GM12878 (cell line): ENCODE results near the gene C19orf38. TPM values are rescaled to one million over a fixed set of nuclear protein-coding genes. Genes with fewer than 3 reads are reported as not detected.
A peak's percentile ranks its signal among the peaks of the same experiment; 100 is the strongest.

Source experiments
- ATAC-seq: fragments of 200-7000 bp; cut with Tn5 transposase; 3 replicates; pipeline ENCODE4 v1.9.1; 2020; ENCODE audit warnings: mild to moderate bottlenecking, moderate library complexity
- BruUV-seq: library from RNA; stranded (reverse); fragments of 400-500 nt; replicated peaks from 2 replicates; lab custom pipeline; 2021; lab: Mats Ljungman, UMichigan
- CTCF ChIA-PET: fragments of 300-600 bp; sonication (Branson Sonifier 250); formaldehyde crosslinking; extraction: SDS; loops from one replicate; lab custom pipeline; 2021; ENCODE audit warnings: inconsistent platforms; lab: Yijun Ruan, JAX
- POLR2A ChIA-PET: fragments of 350-600 bp; formaldehyde crosslinking; extraction: SDS; loops from one replicate; lab custom pipeline; 2021; ENCODE audit warnings: inconsistent platforms; lab: Charles Lee
- RAD21 ChIA-PET: fragments of 300-600 bp; sonication (Branson Sonifier 250); formaldehyde crosslinking; loops from one replicate; lab custom pipeline; 2023; ENCODE audit warnings: antibody characterized with exemption; ENCODE audit not compliant: unreplicated experiment; lab: Charles Lee
- SMC1A ChIA-PET: fragments of 300-600 bp; sonication (Branson Sonifier 250); formaldehyde crosslinking; loops from one replicate; lab custom pipeline; 2023; ENCODE audit not compliant: unreplicated experiment, uncharacterized antibody; lab: Charles Lee
- DNase-seq: peaks from one replicate; pipeline ENCODE4 v3.0.0-alpha.2; 2011; ENCODE audit warnings: low read depth, low spot score
- FAIRE-seq: peaks from 3 replicates; lab custom pipeline; 2011; peaks lifted over from hg19 to GRCh38; lab: Jason Lieb, UNC
- H2AFZ ChIP-seq: 2 replicates; pipeline ENCODE4 v1.6.0; 2011; ENCODE audit warnings: low read depth, low read length, control low read depth; ENCODE audit not compliant: control insufficient read depth
- H3K27ac ChIP-seq: 2 replicates; pipeline ENCODE4 v1.5.1; 2011; ENCODE audit warnings: control low read depth; ENCODE audit not compliant: control insufficient read depth, insufficient read depth
- H3K27me3 ChIP-seq, 2 experiments: replicated peaks in 1 of 2; 2 replicates each; pipeline versions ENCODE4 v1.6.0 to v1.6.1; 2011; ENCODE audit warnings: low read length in 1 of 2; ENCODE audit not compliant: control insufficient read depth in 2 of 2, insufficient read depth in 2 of 2
- H3K36me3 ChIP-seq, 2 experiments: 2 replicates each; pipeline ENCODE4 v1.5.1; 2011; ENCODE audit warnings: low read length in 1 of 2; ENCODE audit not compliant: control insufficient read depth in 2 of 2, insufficient read depth in 2 of 2
- H3K4me1 ChIP-seq: 2 replicates; pipeline ENCODE4 v1.6.1; 2011; ENCODE audit warnings: mild to moderate bottlenecking, low read length, moderate library complexity, mixed read lengths; ENCODE audit not compliant: control insufficient read depth, insufficient read depth
- H3K4me2 ChIP-seq: 2 replicates; pipeline ENCODE4 v1.6.0; 2011; ENCODE audit warnings: control low read depth; ENCODE audit not compliant: control insufficient read depth, insufficient read depth
- H3K4me3 ChIP-seq: fragments of 200-600 bp; sonication (generic); 2 replicates; pipeline ENCODE4 v1.5.1; 2016
- H3K79me2 ChIP-seq: 2 replicates; pipeline ENCODE4 v1.6.0; 2011; ENCODE audit warnings: low read length; ENCODE audit not compliant: control insufficient read depth, insufficient read depth
- H3K9ac ChIP-seq: 2 replicates; pipeline ENCODE4 v1.8.0; 2011; ENCODE audit warnings: low read length, control low read depth, mixed read lengths; ENCODE audit not compliant: control insufficient read depth, insufficient read depth
- H3K9me3 ChIP-seq: replicated peaks from 3 replicates; pipeline ENCODE4 v1.5.1; 2011; ENCODE audit warnings: mild to moderate bottlenecking, low read length; ENCODE audit not compliant: control insufficient read depth, insufficient read depth
- H4K20me1 ChIP-seq: 2 replicates; pipeline ENCODE4 v1.6.0; 2011; ENCODE audit not compliant: control insufficient read depth, insufficient read depth
- ATF7 ChIP-seq: fragments of 450-650 bp; IDR thresholded peaks from 2 replicates; pipeline ENCODE4 v1.6.1; 2016; ENCODE audit warnings: low read depth, mild to moderate bottlenecking
- HDAC2 ChIP-seq: fragments of 200-600 bp; sonication (generic); IDR thresholded peaks from 2 replicates; pipeline ENCODE4 v1.6.1; 2017
- MEF2B ChIP-seq: fragments of 450-650 bp; IDR thresholded peaks from 2 replicates; pipeline ENCODE4 v1.6.1; 2018; ENCODE audit warnings: mild to moderate bottlenecking, moderate library complexity; ENCODE audit not compliant: partially characterized antibody, poor library complexity, severe bottlenecking
- NR2C1 ChIP-seq: fragments of 450-650 bp; IDR thresholded peaks from 2 replicates; pipeline ENCODE4 v1.6.1; 2017; ENCODE audit warnings: antibody characterized with exemption, mild to moderate bottlenecking, moderate library complexity
- TAF1 ChIP-seq: IDR thresholded peaks from 2 replicates; pipeline ENCODE4 v1.6.1; 2011; ENCODE audit warnings: mild to moderate bottlenecking, low read depth, low read length, borderline replicate concordance
- WGBS: methylation state at CpG from one replicate; pipeline ENCODE4 v1.1.6; 2016; ENCODE audit warnings: low lambda C conversion rate; ENCODE audit not compliant: insufficient replicate concordance, insufficient coverage; ENCODE audit errors: missing lambda C conversion rate; 5-methylcytosine and 5-hydroxymethylcytosine counted together
- in situ Hi-C: fragments of 300-500 bp; cut with MboI; formaldehyde crosslinking; loops from 9 replicates; pipeline ENCODE4 v1.14.3; 2018; ENCODE audit warnings: mixed read lengths
- intact Hi-C: fragments of 100-400 bp; cut with micrococcal nuclease; formaldehyde crosslinking; loops from one replicate; pipeline ENCODE4 v1.14.2; 2022; ENCODE audit not compliant: unreplicated experiment
- polyA plus RNA-seq, 11 experiments: library from polyadenylated mRNA; depleted of rRNA in 4 of 11; unstranded in 6 of 11; stranded (reverse) in 5 of 11; fragments of >200 nt; fragmentation: Nextera tagmentation in 4 of 11; fragmentation: Illumina TruSeq in 1 of 11; extraction: Ambion mirVana in 4 of 11; extraction: Trizol in 1 of 11; gene quantifications; 1 replicate in 1 of 11; 2 replicates in 10 of 11; pipeline versions ENCODE4 v1.2.1 to v1.2.3, GENCODE V29; 2011 to 2016; ENCODE audit warnings: inconsistent platforms in 2 of 11, missing spikeins in 2 of 11, low read depth in 1 of 11
- total RNA-seq, 4 experiments: library from RNA; depleted of rRNA in 3 of 4; stranded (reverse); fragments of >200 nt in 3 of 4; fragmentation: Illumina TruSeq in 1 of 4; extraction: Trizol in 1 of 4; gene quantifications; 2 replicates each; pipeline versions ENCODE4 v1.2.1 to v1.2.3, GENCODE V29; 2013 to 2021
- TF ChIP-seq, protein P1 (sequence below): fragments of 450-650 bp; IDR thresholded peaks from 2 replicates; pipeline ENCODE4 v1.6.1; 2017; ENCODE audit warnings: antibody characterized with exemption, mild to moderate bottlenecking, moderate library complexity
- TF ChIP-seq, protein P2 (sequence below): fragments of 150-350 bp; IDR thresholded peaks from 2 replicates; pipeline ENCODE4 v1.6.1; 2016; ENCODE audit warnings: low read depth, low read length

Gene C19orf38
- total and polyA plus RNA-seq, 10 of the 15 experiments (the other 5 are each of a cell fraction or from before 2014, with no cell fraction given) = 2.6 to 7.5 (median 5.0) TPM

GRCh38 chr19:10854350-10855089, 6.3 kb downstream of the C19orf38 start:
- TF ChIP-seq HDAC2 = no peak
- TF ChIP-seq, all 136 proteins: peak for 0
- FAIRE-seq (no peak), ATAC-seq (no peak), DNase-seq (no peak)
- ChIA-PET SMC1A (interaction anchor here (1.2 to 2.3 kb wide), 3 partner anchors 8 to 137 kb away, joined by 3 to 10 read pairs (median 4); partner anchors contain the start of gene DNM2), POLR2A (interaction anchor here (0.5 to 1.6 kb wide), 6 partner anchors 10 to 214 kb away, joined by 3 to 11 read pairs (median 4); partner anchors contain the start of gene DNM2), RAD21 (interaction anchor here (0.8 to 2.2 kb wide), 5 partner anchors 8 to 138 kb away, joined by 3 to 9 read pairs (median 7); partner anchors contain the start of gene DNM2), CTCF (interaction anchor here (1.0 to 5.4 kb wide), 10 partner anchors 9 to 155 kb away, joined by 3 to 42 read pairs (median 5); partner anchors contain the start of genes DNM2, QTRT1 and TMED1)
- no peaks in the 10 kb centered on the region for H3K27me3 ChIP-seq
- H3K4me1 ChIP-seq = no peaks in the 10 kb centered on the region
- H3K79me2 ChIP-seq = no peaks in the 10 kb centered on the region
- H3K27ac ChIP-seq = no peak overlapping the region
- H3K9me3 ChIP-seq = no peaks in the 10 kb centered on the region
- no peak overlapping the region for H3K4me3 ChIP-seq
- H3K9ac ChIP-seq = no peak overlapping the region
- H4K20me1 ChIP-seq = no peaks in the 10 kb centered on the region
- 44% methylated on average over 7 of the region's 7 CpGs for whole genome bisulfite sequencing
- H2AFZ ChIP-seq = no peak overlapping the region
- H3K36me3 ChIP-seq = no peaks in the 10 kb centered on the region
- H3K4me2 ChIP-seq = no peak overlapping the region
- in situ Hi-C loops (no loop called here), intact Hi-C loops (no loop called here)
- BruUV-seq = no TSS peak

DNA sequence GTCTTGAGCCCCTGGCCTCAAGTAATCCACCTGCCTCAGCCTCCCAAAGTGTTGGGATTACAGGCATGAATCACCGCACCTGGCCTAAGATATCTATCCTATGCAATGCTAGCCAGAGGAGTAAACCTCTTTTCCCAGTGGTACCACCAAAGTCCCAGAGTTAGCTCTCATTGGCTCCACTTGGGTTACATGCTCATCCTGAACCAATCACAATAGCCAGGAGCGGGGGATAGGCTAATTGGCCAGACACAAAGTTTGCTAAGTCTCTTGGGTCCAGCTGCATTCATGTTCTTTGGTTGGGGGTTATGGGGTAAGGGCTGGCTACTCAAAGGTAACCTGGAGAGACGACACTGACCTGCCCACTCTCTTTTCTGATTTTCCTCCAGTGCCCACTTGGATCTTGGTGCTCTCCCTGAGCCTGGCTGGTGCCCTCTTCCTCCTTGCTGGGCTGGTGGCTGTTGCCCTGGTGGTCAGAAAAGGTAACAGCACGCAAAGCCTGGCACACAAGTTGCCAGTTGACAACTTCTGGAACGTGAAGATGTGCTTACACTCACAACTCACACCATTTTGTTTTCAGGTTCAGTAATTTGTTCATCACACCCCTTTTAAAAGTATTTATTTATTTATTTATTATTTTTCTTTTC, 7.8 kb downstream of the C19orf38 start:
- Histone ChIP-seq H3K4me1 (no peaks in the 10 kb centered on the region; the same call in 1 of the 2 replicates), H3K4me2 (no peak overlapping the region), H4K20me1 (no peaks in the 10 kb centered on the region), H3K27me3 (no peaks in the 10 kb centered on the region), H3K9ac (no peak overlapping the region), H3K27ac (no peak overlapping the region), H3K9me3 (no peaks in the 10 kb centered on the region), H3K36me3 (no peaks in the 10 kb centered on the region), H3K4me3 (no peak overlapping the region), H3K79me2 (no peaks in the 10 kb centered on the region), H2AFZ (no peak overlapping the region)
- WGBS = 45% methylated on average over 5 of the region's 5 CpGs
- DNase-seq (no peak), ATAC-seq (peak; percentile 76), FAIRE-seq (no peak)
- ChIA-PET POLR2A (interaction anchor here (0.6 to 1.2 kb wide), 2 partner anchors 12 to 204 kb away, joined by 3 to 5 read pairs; no protein-coding TSS in a partner anchor), SMC1A (interaction anchor here (1.5 to 3.3 kb wide), 2 partner anchors 10 to 138 kb away, joined by 3 to 34 read pairs; partner anchors contain the start of gene DNM2), RAD21 (interaction anchor here (0.6 to 2.2 kb wide), 2 partner anchors 140 to 182 kb away, joined by 3 to 9 read pairs; no protein-coding TSS in a partner anchor), CTCF (interaction anchor here (1.0 to 5.4 kb wide), 10 partner anchors 8 to 275 kb away, joined by 3 to 53 read pairs (median 14); partner anchors contain the start of genes DNM2, QTRT1 and TMED1)
- BruUV-seq = no TSS peak
- in situ Hi-C loops (no loop called here), intact Hi-C loops (no loop called here)
- TF ChIP-seq, protein P1, sequence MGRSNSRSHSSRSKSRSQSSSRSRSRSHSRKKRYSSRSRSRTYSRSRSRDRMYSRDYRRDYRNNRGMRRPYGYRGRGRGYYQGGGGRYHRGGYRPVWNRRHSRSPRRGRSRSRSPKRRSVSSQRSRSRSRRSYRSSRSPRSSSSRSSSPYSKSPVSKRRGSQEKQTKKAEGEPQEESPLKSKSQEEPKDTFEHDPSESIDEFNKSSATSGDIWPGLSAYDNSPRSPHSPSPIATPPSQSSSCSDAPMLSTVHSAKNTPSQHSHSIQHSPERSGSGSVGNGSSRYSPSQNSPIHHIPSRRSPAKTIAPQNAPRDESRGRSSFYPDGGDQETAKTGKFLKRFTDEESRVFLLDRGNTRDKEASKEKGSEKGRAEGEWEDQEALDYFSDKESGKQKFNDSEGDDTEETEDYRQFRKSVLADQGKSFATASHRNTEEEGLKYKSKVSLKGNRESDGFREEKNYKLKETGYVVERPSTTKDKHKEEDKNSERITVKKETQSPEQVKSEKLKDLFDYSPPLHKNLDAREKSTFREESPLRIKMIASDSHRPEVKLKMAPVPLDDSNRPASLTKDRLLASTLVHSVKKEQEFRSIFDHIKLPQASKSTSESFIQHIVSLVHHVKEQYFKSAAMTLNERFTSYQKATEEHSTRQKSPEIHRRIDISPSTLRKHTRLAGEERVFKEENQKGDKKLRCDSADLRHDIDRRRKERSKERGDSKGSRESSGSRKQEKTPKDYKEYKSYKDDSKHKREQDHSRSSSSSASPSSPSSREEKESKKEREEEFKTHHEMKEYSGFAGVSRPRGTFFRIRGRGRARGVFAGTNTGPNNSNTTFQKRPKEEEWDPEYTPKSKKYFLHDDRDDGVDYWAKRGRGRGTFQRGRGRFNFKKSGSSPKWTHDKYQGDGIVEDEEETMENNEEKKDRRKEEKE = no peak
- TF ChIP-seq, protein P2, sequence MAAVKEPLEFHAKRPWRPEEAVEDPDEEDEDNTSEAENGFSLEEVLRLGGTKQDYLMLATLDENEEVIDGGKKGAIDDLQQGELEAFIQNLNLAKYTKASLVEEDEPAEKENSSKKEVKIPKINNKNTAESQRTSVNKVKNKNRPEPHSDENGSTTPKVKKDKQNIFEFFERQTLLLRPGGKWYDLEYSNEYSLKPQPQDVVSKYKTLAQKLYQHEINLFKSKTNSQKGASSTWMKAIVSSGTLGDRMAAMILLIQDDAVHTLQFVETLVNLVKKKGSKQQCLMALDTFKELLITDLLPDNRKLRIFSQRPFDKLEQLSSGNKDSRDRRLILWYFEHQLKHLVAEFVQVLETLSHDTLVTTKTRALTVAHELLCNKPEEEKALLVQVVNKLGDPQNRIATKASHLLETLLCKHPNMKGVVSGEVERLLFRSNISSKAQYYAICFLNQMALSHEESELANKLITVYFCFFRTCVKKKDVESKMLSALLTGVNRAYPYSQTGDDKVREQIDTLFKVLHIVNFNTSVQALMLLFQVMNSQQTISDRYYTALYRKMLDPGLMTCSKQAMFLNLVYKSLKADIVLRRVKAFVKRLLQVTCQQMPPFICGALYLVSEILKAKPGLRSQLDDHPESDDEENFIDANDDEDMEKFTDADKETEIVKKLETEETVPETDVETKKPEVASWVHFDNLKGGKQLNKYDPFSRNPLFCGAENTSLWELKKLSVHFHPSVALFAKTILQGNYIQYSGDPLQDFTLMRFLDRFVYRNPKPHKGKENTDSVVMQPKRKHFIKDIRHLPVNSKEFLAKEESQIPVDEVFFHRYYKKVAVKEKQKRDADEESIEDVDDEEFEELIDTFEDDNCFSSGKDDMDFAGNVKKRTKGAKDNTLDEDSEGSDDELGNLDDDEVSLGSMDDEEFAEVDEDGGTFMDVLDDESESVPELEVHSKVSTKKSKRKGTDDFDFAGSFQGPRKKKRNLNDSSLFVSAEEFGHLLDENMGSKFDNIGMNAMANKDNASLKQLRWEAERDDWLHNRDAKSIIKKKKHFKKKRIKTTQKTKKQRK = no peak
- TF ChIP-seq NR2C1 = no peak
- no peak for TF ChIP-seq MEF2B
- no peak for TF ChIP-seq TAF1
- no peak for TF ChIP-seq ATF7
